ENCODE measurements around the gene PIH1D1. TPM values are rescaled to one million over a fixed set of nuclear protein-coding genes. Genes with fewer than 3 reads are reported as not detected.

Gene PIH1D1
- polyA plus RNA-seq, 6 donors from 2014 or later = 70.3 to 95.3 (median 79.0) TPM

GRCh38 chr19:49434907-49435583 lies 16.6 kb downstream of the PIH1D1 start:
- peaks cover 0 to 32% of the 10 kb centered on the region in 2 donors for H3K36me3 Mint-ChIP-seq

GRCh38 chr19:49433240-49433901 lies 18.2 kb downstream of the PIH1D1 start:
- DNase-seq = no peak
- H3K36me3 Mint-ChIP-seq = peaks cover 0 to 32% of the 10 kb centered on the region in 2 donors
- H3K4me3 Mint-ChIP-seq = peak overlapping the region in 6 of 8 donors; percentile 43 to 78 (median 57)
- no peak for ATAC-seq (ENCODE audit: low read depth in 2 of 2)
- H3K4me1 Mint-ChIP-seq = peaks cover 47 to 58% (median 54%) of the 10 kb centered on the region in 3 donors
- peaks cover 0 to 12% (median 0%) of the 10 kb centered on the region in 7 donors for H3K9me3 Mint-ChIP-seq
- peaks cover 70 to 96% (median 96%) of the 10 kb centered on the region in 3 donors for H3K27me3 Mint-ChIP-seq
- H3K27ac Mint-ChIP-seq = peak overlapping the region in 2 of 6 donors; percentile 8 to 78

More at GRCh38 chr19:49434907-49435583, 16.6 kb downstream of the PIH1D1 start:
- H3K27ac Mint-ChIP-seq = peak overlapping the region in 3 of 6 donors; percentile 33 to 44 (median 40)
- H3K4me1 Mint-ChIP-seq = peaks cover 43 to 47% (median 47%) of the 10 kb centered on the region in 3 donors
- no peak for ATAC-seq (ENCODE audit: low read depth in 2 of 2)
- H3K9me3 Mint-ChIP-seq = peaks cover 0 to 12% (median 0%) of the 10 kb centered on the region in 7 donors
- DNase-seq = no peak
- H3K27me3 Mint-ChIP-seq = peaks cover 74 to 96% (median 96%) of the 10 kb centered on the region in 3 donors
- H3K4me3 Mint-ChIP-seq = peak overlapping the region in 2 of 8 donors; percentile 14 to 83

- Mint-ChIP-seq H3K27me3 (peaks cover 68 to 96% (median 96%) of the 10 kb centered on the region in 3 donors), H3K27ac (peak overlapping the region in 3 of 6 donors; percentile 68 to 87 (median 73)), H3K9me3 (peaks cover 0 to 12% (median 0%) of the 10 kb centered on the region in 7 donors), H3K4me1 (peaks cover 48 to 60% (median 53%) of the 10 kb centered on the region in 3 donors), H3K4me3 (peak overlapping the region in 7 of 8 donors; percentile 20 to 69 (median 41)), H3K36me3 (peaks cover 0 to 33% of the 10 kb centered on the region in 2 donors)
- DNase-seq (no peak), ATAC-seq (ENCODE audit: low read depth in 2 of 2) (peak; percentile 29 to 38)
Observed at GRCh38 chr19:49432141-49433073, 19.2 kb downstream of the PIH1D1 start.

- Mint-ChIP-seq H3K36me3 (peaks cover 0 to 37% of the 10 kb centered on the region in 2 donors), H3K4me3 (peak overlapping the region in 1 of 8 donors; percentile 77), H3K27ac (no peak overlapping the region), H3K4me1 (peaks cover 52 to 64% (median 56%) of the 10 kb centered on the region in 3 donors), H3K9me3 (peaks cover 0 to 11% (median 1%) of the 10 kb centered on the region in 7 donors), H3K27me3 (peaks cover 68 to 96% (median 96%) of the 10 kb centered on the region in 3 donors)
- ATAC-seq (ENCODE audit: low read depth in 2 of 2) = peak in 1 of 2 donors; percentile 46
- DNase-seq = no peak
Observed at GRCh38 chr19:49431330-49431749, 20.3 kb downstream of the PIH1D1 start.

GRCh38 chr19:49430678-49431329 lies 20.8 kb downstream of the PIH1D1 start:
- peaks cover 0 to 7% (median 1%) of the 10 kb centered on the region in 7 donors for H3K9me3 Mint-ChIP-seq
- H3K4me1 Mint-ChIP-seq = peaks cover 51 to 64% (median 57%) of the 10 kb centered on the region in 3 donors
- ATAC-seq (ENCODE audit: low read depth in 2 of 2) = peak; percentile 25 to 31
- peak overlapping the region in 2 of 8 donors; percentile 10 to 42 for H3K4me3 Mint-ChIP-seq
- H3K27ac Mint-ChIP-seq = peak overlapping the region in 3 of 6 donors; percentile 21 to 63 (median 28)
- DNase-seq = no peak
- H3K27me3 Mint-ChIP-seq = peaks cover 68 to 96% (median 96%) of the 10 kb centered on the region in 3 donors
- peaks cover 0 to 34% of the 10 kb centered on the region in 2 donors for H3K36me3 Mint-ChIP-seq

GRCh38 chr19:49430172-49430677 lies 21.4 kb downstream of the PIH1D1 start:
- H3K4me1 Mint-ChIP-seq = peaks cover 52 to 70% (median 61%) of the 10 kb centered on the region in 3 donors
- peak overlapping the region in 2 of 8 donors; percentile 42 to 43 for H3K4me3 Mint-ChIP-seq
- peaks cover 68 to 96% (median 96%) of the 10 kb centered on the region in 3 donors for H3K27me3 Mint-ChIP-seq
- H3K27ac Mint-ChIP-seq = peak overlapping the region in 2 of 6 donors; percentile 21 to 66
- ATAC-seq (ENCODE audit: low read depth in 2 of 2) = no peak
- no peak for DNase-seq
- peaks cover 0 to 6% (median 1%) of the 10 kb centered on the region in 7 donors for H3K9me3 Mint-ChIP-seq
- H3K36me3 Mint-ChIP-seq = peaks cover 0 to 29% of the 10 kb centered on the region in 2 donors

GRCh38 chr19:49428547-49429451 lies 22.8 kb downstream of the PIH1D1 start:
- ATAC-seq (ENCODE audit: low read depth in 2 of 2) (no peak), DNase-seq (no peak)
- peaks cover 69 to 98% (median 98%) of the 10 kb centered on the region in 3 donors for H3K27me3 Mint-ChIP-seq
- peak overlapping the region in 1 of 6 donors; percentile 16 for H3K27ac Mint-ChIP-seq
- H3K4me3 Mint-ChIP-seq = peak overlapping the region; percentile 60 to 87 (median 78)
- peaks cover 46 to 75% (median 62%) of the 10 kb centered on the region in 3 donors for H3K4me1 Mint-ChIP-seq
- peaks cover 0 to 6% (median 1%) of the 10 kb centered on the region in 7 donors for H3K9me3 Mint-ChIP-seq
- H3K36me3 Mint-ChIP-seq = peaks cover 0 to 27% of the 10 kb centered on the region in 2 donors

- DNase-seq (no peak), ATAC-seq (ENCODE audit: low read depth in 2 of 2) (peak; percentile 53 to 57)
- Mint-ChIP-seq H3K36me3 (peaks cover 0 to 27% of the 10 kb centered on the region in 2 donors), H3K4me1 (peaks cover 44 to 76% (median 62%) of the 10 kb centered on the region in 3 donors), H3K4me3 (peak overlapping the region; percentile 60 to 87 (median 78)), H3K9me3 (peaks cover 0 to 6% (median 1%) of the 10 kb centered on the region in 7 donors), H3K27me3 (peaks cover 69 to 98% (median 98%) of the 10 kb centered on the region in 3 donors), H3K27ac (peak overlapping the region in 3 of 6 donors; percentile 47 to 86 (median 49))
Observed at GRCh38 chr19:49427855-49428546, 23.6 kb downstream of the PIH1D1 start.

GRCh38 chr19:49427339-49427738 lies 24.3 kb downstream of the PIH1D1 start:
- peak overlapping the region in 3 of 6 donors; percentile 63 to 72 (median 71) for H3K27ac Mint-ChIP-seq
- ATAC-seq (ENCODE audit: low read depth in 2 of 2) (no peak), DNase-seq (no peak)
- H3K27me3 Mint-ChIP-seq = peaks cover 73 to 99% (median 98%) of the 10 kb centered on the region in 3 donors
- peaks cover 0 to 8% (median 1%) of the 10 kb centered on the region in 7 donors for H3K9me3 Mint-ChIP-seq
- H3K36me3 Mint-ChIP-seq = peaks cover 0 to 25% of the 10 kb centered on the region in 2 donors
- peaks cover 45 to 76% (median 63%) of the 10 kb centered on the region in 3 donors for H3K4me1 Mint-ChIP-seq
- peak overlapping the region in 5 of 8 donors; percentile 13 to 78 (median 53) for H3K4me3 Mint-ChIP-seq

GRCh38 chr19:49425922-49426592 lies 25.6 kb downstream of the PIH1D1 start:
- DNase-seq = no peak
- peaks cover 0 to 8% (median 1%) of the 10 kb centered on the region in 7 donors for H3K9me3 Mint-ChIP-seq
- H3K36me3 Mint-ChIP-seq = peaks cover 0 to 28% of the 10 kb centered on the region in 2 donors
- H3K4me3 Mint-ChIP-seq = peak overlapping the region in 4 of 8 donors; percentile 36 to 46 (median 44)
- peak overlapping the region in 1 of 6 donors; percentile 42 for H3K27ac Mint-ChIP-seq
- no peak for ATAC-seq (ENCODE audit: low read depth in 2 of 2)
- H3K4me1 Mint-ChIP-seq = peaks cover 51 to 83% (median 69%) of the 10 kb centered on the region in 3 donors
- H3K27me3 Mint-ChIP-seq = peaks cover 76 to 100% (median 99%) of the 10 kb centered on the region in 3 donors
